HepG2 (cell line): ENCODE results near the gene KPNB1. TPM values are rescaled to one million over a fixed set of nuclear protein-coding genes. Genes with fewer than 3 reads are reported as not detected.

Experiments
- ATAC-seq: fragments of 200-7000 bp; cut with Tn5 transposase; 3 replicates; pipeline ENCODE4 v1.9.1; 2020; ENCODE audit warnings: mild to moderate bottlenecking, moderate library complexity
- BruUV-seq: library from RNA; stranded (reverse); fragments of 400-500 nt; replicated peaks from 2 replicates; lab custom pipeline; 2021; lab: Mats Ljungman, UMichigan
- CTCF ChIA-PET: fragments of 300-600 bp; formaldehyde crosslinking; extraction: SDS; loops from one replicate; lab custom pipeline; 2021; ENCODE audit warnings: low total read pairs, inconsistent platforms, low intra/inter-chr PET ratio; lab: Yijun Ruan, JAX
- POLR2A ChIA-PET: fragments of 350-600 bp; sonication (Branson Sonifier 250); formaldehyde crosslinking; loops from one replicate; lab custom pipeline; 2020; ENCODE audit warnings: antibody characterized with exemption, inconsistent platforms; lab: Yijun Ruan, JAX
- DNase-seq: peaks from one replicate; pipeline ENCODE4 v3.0.0-alpha.2; 2015; ENCODE audit warnings: low spot score
- FAIRE-seq: peaks from 3 replicates; lab custom pipeline; 2011; peaks lifted over from hg19 to GRCh38; lab: Jason Lieb, UNC
- H2AFZ ChIP-seq: one replicate; pipeline ENCODE4 v1.6.1; 2011; ENCODE audit warnings: low read length, inconsistent platforms
- H3K27ac ChIP-seq: fragments of 300-600 bp; 3 replicates; pipeline ENCODE4 v1.8.0; 2011; ENCODE audit warnings: mixed run types, mild to moderate bottlenecking, mixed read lengths, low read length, inconsistent platforms; ENCODE audit not compliant: insufficient read depth; ENCODE audit errors: extremely low read length
- H3K27me3 ChIP-seq, 2 experiments: fragments of 200-600 bp in 1 of 2; 2 replicates in 1 of 2; 3 replicates in 1 of 2; pipeline versions ENCODE4 v1.6.0 to v1.8.0; 2011; ENCODE audit warnings: low read length in 2 of 2, mild to moderate bottlenecking in 2 of 2, moderate library complexity in 2 of 2, inconsistent platforms in 1 of 2; ENCODE audit not compliant: insufficient read depth in 2 of 2, control insufficient read depth in 1 of 2
- H3K36me3 ChIP-seq, 2 experiments: fragments of 200-600 bp in 1 of 2; replicated peaks in 1 of 2; 2 replicates in 1 of 2; 3 replicates in 1 of 2; pipeline versions ENCODE4 v1.5.1 to v1.8.0; 2011; ENCODE audit warnings: low read length in 2 of 2, inconsistent platforms in 1 of 2; ENCODE audit not compliant: insufficient read depth in 2 of 2, control insufficient read depth in 1 of 2
- H3K4me1 ChIP-seq: 2 replicates; pipeline ENCODE4 v1.5.1; 2012; ENCODE audit warnings: low read length, inconsistent platforms; ENCODE audit not compliant: insufficient read depth
- H3K4me2 ChIP-seq: 2 replicates; pipeline ENCODE4 v1.6.0; 2011; ENCODE audit warnings: low read depth, low read length, inconsistent platforms
- H3K4me3 ChIP-seq, 3 experiments: fragments of 200-600 bp in 1 of 3; sonication (generic), shearing (Covaris generic) in 1 of 3; replicated peaks in 1 of 3; 2 replicates each; pipeline ENCODE4 v1.5.1; 2011 to 2016; ENCODE audit warnings: low read length in 3 of 3, inconsistent platforms in 2 of 3, low read depth in 2 of 3, mild to moderate bottlenecking in 2 of 3, control low read depth in 1 of 3, mixed read lengths in 1 of 3; ENCODE audit not compliant: insufficient read depth in 1 of 3
- H3K79me2 ChIP-seq: one replicate; pipeline ENCODE4 v1.6.1; 2011; ENCODE audit warnings: low read length, inconsistent platforms; ENCODE audit not compliant: insufficient read depth
- H3K9ac ChIP-seq: 2 replicates; pipeline ENCODE4 v1.6.0; 2011; ENCODE audit warnings: mild to moderate bottlenecking, low read depth, low read length, inconsistent platforms; ENCODE audit not compliant: insufficient read depth
- H3K9me3 ChIP-seq: 2 replicates; pipeline ENCODE4 v1.5.1; 2012; ENCODE audit warnings: mild to moderate bottlenecking, low read length
- H4K20me1 ChIP-seq: 2 replicates; pipeline ENCODE4 v1.6.0; 2011; ENCODE audit warnings: inconsistent platforms, mild to moderate bottlenecking, low read length, moderate library complexity; ENCODE audit not compliant: insufficient read depth
- DNMT3B ChIP-seq: conservative IDR thresholded peaks from 2 replicates; pipeline ENCODE4 v1.6.1; 2016; ENCODE audit warnings: missing biosample characterization, control low read depth
- GFI1 ChIP-seq: sonication (generic); formaldehyde crosslinking; IDR thresholded peaks from 2 replicates; pipeline ENCODE4 v1.5.0; 2020; ENCODE audit warnings: missing genetic modification reagents, mild to moderate bottlenecking, borderline replicate concordance
- MAFK ChIP-seq, 2 experiments: IDR thresholded peaks in 1 of 2; conservative IDR thresholded peaks in 1 of 2; 2 replicates each; pipeline ENCODE4 v1.6.1; 2011; ENCODE audit warnings: improper control_type of control experiment in 2 of 2, low read length in 2 of 2
- PITX1 ChIP-seq: sonication (generic); formaldehyde crosslinking; IDR thresholded peaks from 2 replicates; pipeline ENCODE4 v1.5.1; 2020; ENCODE audit warnings: mild to moderate bottlenecking, missing genetic modification reagents
- POLR2A ChIP-seq, 2 experiments: IDR thresholded peaks; 2 replicates each; pipeline ENCODE4 v1.6.1; 2011; ENCODE audit warnings: low read depth in 2 of 2, low read length in 2 of 2, mild to moderate bottlenecking in 1 of 2, moderate library complexity in 1 of 2; ENCODE audit not compliant: insufficient read depth in 1 of 2
- RBFOX2 ChIP-seq: fragments of 200-400 bp; formaldehyde crosslinking; IDR thresholded peaks from 2 replicates; pipeline ENCODE4 v1.6.1; 2017; ENCODE audit warnings: low read depth, mild to moderate bottlenecking, low read length
- RFX5 ChIP-seq: IDR thresholded peaks from 2 replicates; pipeline ENCODE4 v1.6.1; 2011; ENCODE audit warnings: low read depth, low read length, improper control_type of control experiment
- ZNF557 ChIP-seq: sonication (generic); formaldehyde crosslinking; IDR thresholded peaks from 2 replicates; pipeline ENCODE4 v1.4.0; 2020; ENCODE audit warnings: missing genetic modification reagents
- ZNF703 ChIP-seq: sonication (generic); formaldehyde crosslinking; IDR thresholded peaks from 2 replicates; pipeline ENCODE4 v1.5.1; 2020; ENCODE audit warnings: missing genetic modification reagents, mild to moderate bottlenecking, moderate library complexity, borderline replicate concordance
- WGBS: methylation state at CpG from one replicate; pipeline ENCODE4 v1.1.6; 2017; ENCODE audit warnings: low lambda C conversion rate; 5-methylcytosine and 5-hydroxymethylcytosine counted together
- in situ Hi-C: cut with HindIII; loops from 2 replicates; pipeline ENCODE4 v1.10.0; 2017; ENCODE audit warnings: low pct_unique_long_range_greater_than_20kb; ENCODE audit not compliant: extremely low pct_ligation_motif_present
- intact Hi-C: fragments of 100-400 bp; cut with micrococcal nuclease; formaldehyde crosslinking; loops from one replicate; pipeline ENCODE4 v1.10.0; 2022; ENCODE audit not compliant: unreplicated experiment
- polyA plus RNA-seq, 8 experiments: library from polyadenylated mRNA; depleted of rRNA in 3 of 8; stranded (reverse) in 7 of 8; unstranded in 1 of 8; fragments of >200 nt; fragmentation: Illumina TruSeq in 4 of 8; extraction: Trizol in 4 of 8; gene quantifications; 2 replicates each; pipeline versions ENCODE4 v1.2.1 to v1.2.3, GENCODE V29; 2011 to 2016; ENCODE audit warnings: low read depth in 4 of 8, missing spikeins in 1 of 8, mixed read lengths in 1 of 8; ENCODE audit not compliant: insufficient read depth in 1 of 8
- total RNA-seq, 5 experiments: library from RNA; depleted of rRNA; stranded (reverse); fragments of >200 nt; fragmentation: Illumina TruSeq; extraction: Trizol; gene quantifications; 2 replicates each; pipeline ENCODE4 v1.2.3, GENCODE V29; 2016; ENCODE audit warnings: low read depth in 1 of 5

The KPNB1 gene
- total and polyA plus RNA-seq, 2 of the 13 experiments (the other 11 are each of a cell fraction or from before 2014, with no cell fraction given): 164 to 424 TPM

DNA sequence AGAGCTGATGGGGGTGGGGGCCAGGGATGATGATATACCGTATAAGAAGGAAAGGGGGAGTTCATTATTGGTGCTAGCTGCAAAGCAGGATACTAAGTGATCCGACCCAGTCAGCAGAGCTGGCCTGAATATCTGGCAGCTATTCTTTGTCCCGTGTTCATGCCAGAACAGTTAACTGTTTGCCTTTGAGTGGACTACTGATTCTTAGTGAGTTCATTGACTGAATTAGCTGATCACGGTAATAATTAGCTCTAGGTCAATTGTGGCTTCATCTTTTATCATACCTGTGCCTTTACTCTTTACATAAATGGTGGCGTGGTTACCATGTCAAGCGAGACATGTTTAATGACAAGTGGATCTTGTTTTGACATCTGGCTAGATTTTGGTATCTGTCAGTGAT is 5.3 kb downstream of the KPNB1 start:
- H4K20me1 ChIP-seq: peaks cover 35% of the 10 kb centered on the region
- ATAC-seq: no peak
- FAIRE-seq: no peak
- in situ Hi-C loops (no loop called here), intact Hi-C loops (loop anchor here (5.0 kb wide), 1 partner anchor 32 kb away; no protein-coding TSS in a partner anchor)
- TF ChIP-seq MAFK (conservative IDR thresholded peaks at IDR 0.05 in 1 of 2, IDR thresholded peaks at IDR 0.05 in 1 of 2; ENCODE audit: low read length in 2 of 2): peak in 1 of 2 experiments; percentile 31; a peak in 1 of 4 replicates
- TF ChIP-seq RBFOX2: 0 out of 2 replicates have a peak, but pooled peaks have one; percentile 2
- TF ChIP-seq ZNF557 (CRISPR knock-in tag): no peak
- TF ChIP-seq DNMT3B (CRISPR knock-in tag): no peak
- TF ChIP-seq POLR2A (IDR thresholded peaks at IDR 0.05; ENCODE audit: insufficient read depth in 1 of 2, low read depth in 2 of 2, low read length in 2 of 2): peak in 1 of 2 experiments; percentile 28; a peak in 1 of 4 replicates
- POLR2A ChIA-PET: interaction anchor here (6.7 kb wide), 1 partner anchor 9 kb away, joined by 59 read pairs; no protein-coding TSS in a partner anchor
- H2AFZ ChIP-seq: no peak overlapping the region
- WGBS: 90% methylated on average over 6 of the region's 6 CpGs
- BruUV-seq: no TSS peak
- H3K4me3 ChIP-seq: no peak overlapping the region
- no peak overlapping the region for H3K9ac ChIP-seq
- no peaks in the 10 kb centered on the region for H3K27me3 ChIP-seq
- H3K4me2 ChIP-seq: no peak overlapping the region
- peaks cover 46 to 75% of the 10 kb centered on the region in 2 experiments for H3K36me3 ChIP-seq
- H3K4me1 ChIP-seq: peaks cover 46% of the 10 kb centered on the region
- DNase-seq: no peak
- no peaks in the 10 kb centered on the region for H3K9me3 ChIP-seq
- no peak overlapping the region for H3K27ac ChIP-seq
- CTCF ChIA-PET: no interaction called here
- peaks cover 75% of the 10 kb centered on the region for H3K79me2 ChIP-seq

DNA sequence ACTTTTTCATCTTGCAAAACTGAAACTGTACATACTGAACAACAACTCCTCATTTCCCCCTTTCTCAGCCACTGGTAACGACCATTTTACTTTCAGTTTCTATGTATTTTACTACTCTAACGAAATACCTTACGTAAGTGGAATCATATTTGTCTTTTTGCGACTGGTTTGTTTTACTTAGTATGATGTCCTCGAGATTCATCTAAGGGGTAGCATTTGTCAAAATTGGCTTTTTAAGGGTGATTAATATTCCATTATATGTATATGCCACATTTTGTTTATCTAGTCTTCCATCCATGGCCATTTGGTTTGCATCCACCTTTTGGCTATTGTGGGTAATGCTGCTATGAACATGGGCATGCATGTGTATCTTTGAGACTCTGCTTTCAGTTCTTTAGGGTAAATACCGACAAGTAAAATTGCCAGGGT is 10.4 kb downstream of the KPNB1 start:
- DNase-seq: no peak
- Histone ChIP-seq H3K79me2 (peaks cover 32% of the 10 kb centered on the region), H3K27ac (no peak overlapping the region), H3K4me3 (no peak overlapping the region), H2AFZ (no peak overlapping the region), H3K36me3 (peaks cover 57 to 97% of the 10 kb centered on the region in 2 experiments), H4K20me1 (peaks cover 40% of the 10 kb centered on the region), H3K9me3 (no peaks in the 10 kb centered on the region), H3K4me1 (peaks cover 6% of the 10 kb centered on the region), H3K9ac (no peak overlapping the region), H3K4me2 (no peak overlapping the region), H3K27me3 (no peaks in the 10 kb centered on the region)
- WGBS: 97% methylated on average over 6 of the region's 6 CpGs
- FAIRE-seq: peak; percentile 47
- no peak for ATAC-seq
- ChIA-PET POLR2A (no interaction called here), CTCF (no interaction called here)
- intact Hi-C loops (no loop called here), in situ Hi-C loops (no loop called here)
- no TSS peak for BruUV-seq
- TF ChIP-seq ZNF703 (CRISPR knock-in tag) (no peak), RBFOX2 (0 out of 2 replicates have a peak, but pooled peaks have one; percentile 11), GFI1 (CRISPR knock-in tag) (no peak), RFX5 (no peak), PITX1 (no peak)
